HG03108 (cell line): ENCODE results near the gene PRMT7.

Source experiments
- ATAC-seq: cut with Tn5 transposase; IDR thresholded peaks from one replicate; pipeline ENCODE4 v1.9.1; 2021; ENCODE audit warnings: moderate library complexity; ENCODE audit not compliant: unreplicated experiment

Gene PRMT7

GRCh38 chr16:68362262-68362913 lies 51.6 kb downstream of the PRMT7 start:
- no peak for ATAC-seq

- ATAC-seq: no peak
Measured at GRCh38 chr16:68362947-68363657, 52.3 kb downstream of the PRMT7 start.

GRCh38 chr16:68363658-68364521 lies 53.1 kb downstream of the PRMT7 start:
- ATAC-seq: no peak

- ATAC-seq: no peak
Measured at GRCh38 chr16:68364561-68364998, 53.8 kb downstream of the PRMT7 start.

- ATAC-seq: no peak
Measured at GRCh38 chr16:68365167-68365817, 54.5 kb downstream of the PRMT7 start.

GRCh38 chr16:68366062-68366461 lies 55.2 kb downstream of the PRMT7 start:
- no peak for ATAC-seq

GRCh38 chr16:68367030-68367429 lies 56.2 kb downstream of the PRMT7 start:
- no peak for ATAC-seq

GRCh38 chr16:68367440-68367839 lies 56.6 kb downstream of the PRMT7 start:
- no peak for ATAC-seq

- ATAC-seq: no peak
Measured at GRCh38 chr16:68367891-68368290, 57.1 kb downstream of the PRMT7 start.

- ATAC-seq: no peak
Measured at GRCh38 chr16:68368301-68368888, 57.6 kb downstream of the PRMT7 start.

GRCh38 chr16:68369168-68369567 lies 58.3 kb downstream of the PRMT7 start:
- no peak for ATAC-seq

GRCh38 chr16:68369697-68370580 lies 59.1 kb downstream of the PRMT7 start:
- ATAC-seq: peak; percentile 61

GRCh38 chr16:68370581-68371275 lies 59.9 kb downstream of the PRMT7 start:
- no peak for ATAC-seq

- no peak for ATAC-seq
Measured at GRCh38 chr16:68371276-68371651, 60.4 kb downstream of the PRMT7 start.

- no peak for ATAC-seq
Measured at GRCh38 chr16:68371706-68372380, 61.0 kb downstream of the PRMT7 start.

- ATAC-seq: no peak
Measured at GRCh38 chr16:68372381-68372720, 61.5 kb downstream of the PRMT7 start.

- no peak for ATAC-seq
Measured at GRCh38 chr16:68372806-68373205, 62.0 kb downstream of the PRMT7 start.

- ATAC-seq: no peak
Measured at GRCh38 chr16:68373528-68374245, 62.9 kb downstream of the PRMT7 start.
